Astrocyte (in vitro differentiated cells and primary cell): Measurements from ENCODE around the gene HS6ST3. TPM values are rescaled to one million over a fixed set of nuclear protein-coding genes. Genes with fewer than 3 reads are reported as not detected.

Experiments
- DNase-seq: peaks from one replicate; pipeline ENCODE4 v3.0.0-alpha.2; 2010; ENCODE audit warnings: low read depth
- FAIRE-seq: peaks from 2 replicates; lab custom pipeline; 2011; peaks lifted over from hg19 to GRCh38; lab: Jason Lieb, UNC
- H2AFZ ChIP-seq: 2 replicates; pipeline ENCODE4 v1.6.0; 2012; ENCODE audit warnings: low read depth, low read length, inconsistent platforms
- H3K27ac ChIP-seq: 2 replicates; pipeline ENCODE4 v1.5.1; 2011; ENCODE audit warnings: low read depth, low read length, inconsistent platforms
- H3K27me3 ChIP-seq: 2 replicates; pipeline ENCODE4 v1.6.0; 2011; ENCODE audit warnings: low read length, inconsistent platforms; ENCODE audit not compliant: insufficient read depth
- H3K36me3 ChIP-seq: 2 replicates; pipeline ENCODE4 v1.5.1; 2011; ENCODE audit warnings: low read length, inconsistent platforms; ENCODE audit not compliant: insufficient read depth
- H3K4me1 ChIP-seq: 2 replicates; pipeline ENCODE4 v1.5.1; 2011; ENCODE audit warnings: low read length, inconsistent platforms; ENCODE audit not compliant: insufficient read depth
- H3K4me2 ChIP-seq: 2 replicates; pipeline ENCODE4 v1.6.0; 2012; ENCODE audit warnings: low read length, inconsistent platforms
- H3K4me3 ChIP-seq: 2 replicates; pipeline ENCODE4 v1.5.1; 2011; ENCODE audit warnings: low read depth, mild to moderate bottlenecking, low read length, inconsistent platforms; ENCODE audit not compliant: insufficient read depth
- H3K79me2 ChIP-seq: 2 replicates; pipeline ENCODE4 v1.6.0; 2012; ENCODE audit warnings: mild to moderate bottlenecking, low read length, inconsistent platforms; ENCODE audit not compliant: insufficient read depth
- H3K9ac ChIP-seq: 2 replicates; pipeline ENCODE4 v1.6.0; 2012; ENCODE audit warnings: mild to moderate bottlenecking, low read length, inconsistent platforms
- H3K9me3 ChIP-seq: 2 replicates; pipeline ENCODE4 v1.5.1; 2012; ENCODE audit warnings: low read depth, mild to moderate bottlenecking, low read length, inconsistent platforms; ENCODE audit not compliant: insufficient read depth
- H4K20me1 ChIP-seq: 2 replicates; pipeline ENCODE4 v1.6.0; 2012; ENCODE audit warnings: low read length, inconsistent platforms; ENCODE audit not compliant: insufficient read depth
- H3K27ac Mint-ChIP-seq: one replicate; pipeline ENCODE4 v1.8.0; 2021; ENCODE audit warnings: mild to moderate bottlenecking, mixed read lengths; ENCODE audit not compliant: unreplicated experiment
- H3K27me3 Mint-ChIP-seq: one replicate; pipeline ENCODE4 v1.8.0; 2021; ENCODE audit warnings: low read depth, mixed read lengths; ENCODE audit not compliant: unreplicated experiment
- H3K36me3 Mint-ChIP-seq: one replicate; pipeline ENCODE4 v1.8.0; 2021; ENCODE audit warnings: low read depth, mixed read lengths; ENCODE audit not compliant: unreplicated experiment
- H3K4me1 Mint-ChIP-seq: one replicate; pipeline ENCODE4 v1.8.0; 2021; ENCODE audit warnings: low read depth, mixed read lengths; ENCODE audit not compliant: unreplicated experiment
- H3K4me3 Mint-ChIP-seq: one replicate; pipeline ENCODE4 v1.8.0; 2021; ENCODE audit warnings: mild to moderate bottlenecking, moderate library complexity, mixed read lengths; ENCODE audit not compliant: unreplicated experiment
- H3K9me3 Mint-ChIP-seq: one replicate; pipeline ENCODE4 v1.8.0; 2021; ENCODE audit warnings: mild to moderate bottlenecking, mixed read lengths; ENCODE audit not compliant: unreplicated experiment
- CTCF ChIP-seq: IDR thresholded peaks from 2 replicates; pipeline ENCODE4 v1.5.1; 2011; ENCODE audit warnings: low read depth, mild to moderate bottlenecking, inconsistent platforms, low read length, moderate library complexity; ENCODE audit not compliant: insufficient read depth
- EZH2 ChIP-seq: IDR thresholded peaks from 2 replicates; pipeline ENCODE4 v1.6.1; 2012; ENCODE audit warnings: mild to moderate bottlenecking, low read length, inconsistent platforms; ENCODE audit not compliant: insufficient read depth
- total RNA-seq: library from RNA; stranded (reverse); gene quantifications from 2 replicates; pipeline ENCODE4 v1.2.1, GENCODE V29; 2021

The HS6ST3 gene
- total RNA-seq, 1 donor from 2014 or later = 0.07 TPM

GRCh38 chr13:96817336-96817941 lies 727.5 kb downstream of the HS6ST3 start:
- no peaks in the 10 kb centered on the region for H3K9me3 ChIP-seq
- FAIRE-seq = no peak
- DNase-seq = no peak

GRCh38 chr13:96819375-96819774 lies 729.5 kb downstream of the HS6ST3 start:
- DNase-seq (no peak), FAIRE-seq (no peak)
- Mint-ChIP-seq H3K27me3 (no peaks in the 10 kb centered on the region), H3K4me3 (no peak overlapping the region), H3K4me1 (peaks cover 5% of the 10 kb centered on the region), H3K36me3 (no peaks in the 10 kb centered on the region), H3K9me3 (peaks cover 2% of the 10 kb centered on the region), H3K27ac (no peak overlapping the region)
- no peaks in the 10 kb centered on the region for H3K79me2 ChIP-seq
- H3K4me1 ChIP-seq = no peaks in the 10 kb centered on the region
- TF ChIP-seq CTCF = no peak
- no peak overlapping the region for H3K27ac ChIP-seq
- H3K4me2 ChIP-seq = no peak overlapping the region
- no peaks in the 10 kb centered on the region for H3K9me3 ChIP-seq
- H2AFZ ChIP-seq = no peak overlapping the region
- no peaks in the 10 kb centered on the region for H3K36me3 ChIP-seq
- no peaks in the 10 kb centered on the region for H3K27me3 ChIP-seq
- no peaks in the 10 kb centered on the region for H4K20me1 ChIP-seq
- no peak overlapping the region for H3K9ac ChIP-seq
- H3K4me3 ChIP-seq = no peak overlapping the region

More at GRCh38 chr13:96817336-96817941, 727.5 kb downstream of the HS6ST3 start:
- Histone ChIP-seq H3K27ac (no peak overlapping the region), H2AFZ (no peak overlapping the region), H3K4me3 (no peak overlapping the region), H3K9ac (no peak overlapping the region), H3K27me3 (no peaks in the 10 kb centered on the region), H3K4me1 (no peaks in the 10 kb centered on the region), H3K79me2 (no peaks in the 10 kb centered on the region), H3K36me3 (no peaks in the 10 kb centered on the region), H3K4me2 (no peak overlapping the region), H4K20me1 (no peaks in the 10 kb centered on the region)
- H3K36me3 Mint-ChIP-seq = no peaks in the 10 kb centered on the region
- H3K27ac Mint-ChIP-seq = no peak overlapping the region
- H3K4me1 Mint-ChIP-seq = peaks cover 5% of the 10 kb centered on the region
- no peaks in the 10 kb centered on the region for H3K27me3 Mint-ChIP-seq
- H3K9me3 Mint-ChIP-seq = peaks cover 2% of the 10 kb centered on the region
- no peak overlapping the region for H3K4me3 Mint-ChIP-seq
- peak; percentile 47 for TF ChIP-seq CTCF
- TF ChIP-seq EZH2 = no peak

GRCh38 chr13:96821381-96821780 lies 731.5 kb downstream of the HS6ST3 start:
- H3K79me2 ChIP-seq = no peaks in the 10 kb centered on the region
- TF ChIP-seq EZH2 = no peak
- TF ChIP-seq CTCF = no peak
- no peak overlapping the region for H3K4me3 ChIP-seq
- no peak overlapping the region for H3K9ac ChIP-seq
- no peaks in the 10 kb centered on the region for H3K4me1 ChIP-seq
- Mint-ChIP-seq H3K9me3 (peaks cover 2% of the 10 kb centered on the region), H3K27me3 (no peaks in the 10 kb centered on the region), H3K36me3 (no peaks in the 10 kb centered on the region), H3K4me3 (no peak overlapping the region), H3K4me1 (peaks cover 6% of the 10 kb centered on the region), H3K27ac (no peak overlapping the region)
- H3K4me2 ChIP-seq = no peak overlapping the region
- no peaks in the 10 kb centered on the region for H3K27me3 ChIP-seq
- no peaks in the 10 kb centered on the region for H3K9me3 ChIP-seq
- no peaks in the 10 kb centered on the region for H4K20me1 ChIP-seq
- H3K27ac ChIP-seq = no peak overlapping the region
- no peaks in the 10 kb centered on the region for H3K36me3 ChIP-seq
- DNase-seq (peak; percentile 2), FAIRE-seq (no peak)
- no peak overlapping the region for H2AFZ ChIP-seq
